NOMO-1 treated with DMSO at 0.1 percent for 48 hours (cell line): ENCODE results near the gene ANXA11.

Experiments used
- DNase-seq: peaks from one replicate; lab custom pipeline; 2025; ENCODE audit not compliant: unreplicated experiment; lab: John Stamatoyannopoulos, UW

ANXA11 gene

GRCh38 chr10:80188713-80189112 lies 16.6 kb downstream of the ANXA11 start:
- DNase-seq, result no peak

DNA sequence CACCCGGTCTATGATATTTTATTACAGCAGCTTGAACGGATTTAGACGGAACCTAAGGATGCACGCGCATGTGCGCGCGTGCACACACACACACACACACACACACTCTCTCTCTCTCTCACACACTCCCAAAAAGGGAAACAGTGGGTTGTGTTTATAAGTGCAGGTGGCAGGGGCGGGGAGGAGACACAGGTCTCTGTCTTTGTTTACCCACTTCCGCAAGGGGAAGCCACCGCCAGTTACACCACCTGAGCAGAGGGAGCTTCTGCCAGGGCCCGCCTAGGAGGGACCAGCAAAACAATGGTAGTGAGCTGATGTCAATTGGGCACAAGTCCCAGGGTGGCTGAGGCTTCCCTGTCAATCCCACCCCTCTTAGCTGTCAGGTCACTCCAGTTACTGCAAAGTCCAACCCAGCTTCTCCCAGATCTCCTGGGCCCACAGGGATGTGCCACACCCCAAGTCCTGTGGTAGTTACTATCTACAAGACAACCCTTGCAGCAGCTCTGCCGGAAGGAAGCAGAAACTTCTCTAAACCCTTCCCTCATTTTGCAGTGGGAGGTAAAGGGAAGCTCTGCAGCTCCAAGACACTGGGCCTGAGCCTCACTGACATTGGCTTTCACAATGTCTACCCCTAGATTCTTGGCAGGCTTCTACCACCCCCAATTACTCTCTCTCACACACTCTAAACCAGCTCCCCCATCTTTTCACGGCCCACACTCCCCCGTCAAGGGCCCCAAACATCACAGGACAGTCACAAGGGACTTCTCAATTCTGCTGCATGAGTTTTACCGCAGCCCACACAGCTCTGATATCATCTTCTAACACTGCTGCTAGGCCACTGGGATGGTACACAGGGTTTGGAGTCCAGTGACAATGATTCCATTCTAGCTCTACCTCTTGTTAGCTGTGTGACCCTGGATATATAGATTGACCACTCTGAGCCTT lies 17.6 kb downstream of the ANXA11 start:
- DNase-seq, result peak; percentile 81

DNA sequence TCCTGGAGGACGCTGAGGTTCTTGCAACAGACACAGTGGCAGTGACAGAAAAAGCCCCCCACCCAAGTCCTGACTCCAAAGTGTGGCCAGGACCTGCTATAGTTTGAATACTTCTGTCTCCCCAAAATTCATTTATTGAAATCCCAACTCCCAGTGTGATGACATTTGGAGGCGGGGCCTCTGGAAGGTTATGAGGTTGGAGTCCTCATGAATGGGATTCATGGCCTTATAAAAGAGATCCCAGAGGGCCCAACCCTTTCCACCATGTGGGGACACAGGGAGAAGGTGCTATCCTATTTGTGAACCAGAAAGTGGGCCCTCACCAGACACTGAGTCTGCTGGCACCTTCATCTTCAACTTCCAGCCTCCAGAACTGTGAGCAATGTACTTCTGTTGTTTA lies 18.3 kb downstream of the ANXA11 start:
- DNase-seq, result no peak

DNA sequence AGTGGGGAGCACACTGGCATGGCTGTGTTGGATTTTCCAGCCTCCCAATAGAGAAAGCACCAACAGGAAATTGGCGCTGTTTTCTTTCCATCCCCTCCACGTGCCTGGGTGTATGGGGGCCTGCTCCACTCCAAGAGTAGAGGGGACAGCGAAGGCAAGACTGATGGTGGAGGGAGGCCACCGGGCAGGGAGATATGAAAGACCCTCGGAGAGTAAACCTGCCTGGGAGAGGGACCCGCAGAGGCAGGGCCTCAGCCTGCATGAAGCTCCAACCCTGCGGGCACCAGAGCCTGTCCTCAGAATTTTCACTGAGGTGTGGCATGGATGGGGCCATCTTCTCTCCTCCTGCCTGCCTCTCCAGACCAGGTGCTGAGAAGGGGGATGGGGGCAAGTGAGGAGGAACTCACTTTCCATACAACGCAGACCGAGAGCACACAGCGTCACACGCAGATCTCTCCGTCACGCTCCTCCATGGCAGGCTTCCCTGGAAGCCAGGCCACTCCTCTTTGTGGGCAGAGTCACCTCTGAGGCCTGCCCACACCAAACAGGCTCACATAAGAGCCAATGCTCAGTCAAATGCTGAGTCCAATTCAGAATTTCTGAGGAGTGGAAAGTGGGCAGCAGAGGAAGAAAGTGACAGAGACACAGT lies 18.8 kb downstream of the ANXA11 start:
- DNase-seq, result no peak

GRCh38 chr10:80185578-80186299 lies 19.6 kb downstream of the ANXA11 start:
- DNase-seq, result no peak

DNA sequence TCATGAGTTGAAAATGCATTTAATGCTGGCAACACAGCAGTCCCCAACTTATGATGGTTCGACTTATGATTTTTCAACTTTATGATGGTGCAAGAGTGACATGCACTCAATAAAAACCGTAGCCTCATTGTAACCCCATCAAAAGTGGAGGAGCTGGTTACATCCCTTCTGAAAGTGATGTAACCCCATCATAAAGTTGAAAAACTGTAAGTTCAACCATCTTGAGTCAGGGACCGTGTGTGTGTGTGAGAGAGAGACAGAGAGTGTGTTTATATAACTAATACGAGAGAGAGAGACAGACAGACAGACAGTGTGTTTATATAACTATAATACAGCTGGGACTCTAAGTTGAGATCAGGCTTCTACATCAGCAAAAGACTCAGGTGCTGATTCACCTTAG lies 21.0 kb downstream of the ANXA11 start:
- DNase-seq, result no peak

GRCh38 chr10:80183436-80183835 lies 21.9 kb downstream of the ANXA11 start:
- DNase-seq, result no peak

GRCh38 chr10:80182986-80183385 lies 22.4 kb downstream of the ANXA11 start:
- no peak for DNase-seq

GRCh38 chr10:80177781-80178636 lies 27.3 kb downstream of the ANXA11 start:
- no peak for DNase-seq

GRCh38 chr10:80176526-80176925 lies 28.8 kb downstream of the ANXA11 start:
- no peak for DNase-seq

- DNase-seq, result no peak
Observed at GRCh38 chr10:80174641-80175395, 30.5 kb downstream of the ANXA11 start.

DNA sequence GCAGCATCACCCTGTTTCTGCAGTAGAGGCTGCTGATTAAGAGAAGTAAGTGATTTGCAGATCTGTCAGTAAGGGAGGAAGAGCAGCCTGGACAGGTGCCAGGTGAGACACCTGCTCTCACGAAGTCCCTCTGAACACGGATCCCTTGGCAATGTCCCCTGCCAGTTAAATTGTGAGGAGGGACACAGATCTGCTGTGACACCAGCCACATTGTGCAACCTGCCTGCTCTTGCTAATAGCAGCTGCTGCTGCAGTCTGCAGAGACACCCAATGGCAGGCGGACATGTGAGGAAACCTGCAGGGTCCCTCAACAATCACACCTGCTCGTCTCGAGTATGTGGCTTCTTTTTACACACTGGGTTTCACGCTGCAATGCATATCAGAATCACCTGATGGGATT lies 31.9 kb downstream of the ANXA11 start:
- DNase-seq, result no peak

GRCh38 chr10:80172896-80173295 lies 32.4 kb downstream of the ANXA11 start:
- DNase-seq, result no peak

DNA sequence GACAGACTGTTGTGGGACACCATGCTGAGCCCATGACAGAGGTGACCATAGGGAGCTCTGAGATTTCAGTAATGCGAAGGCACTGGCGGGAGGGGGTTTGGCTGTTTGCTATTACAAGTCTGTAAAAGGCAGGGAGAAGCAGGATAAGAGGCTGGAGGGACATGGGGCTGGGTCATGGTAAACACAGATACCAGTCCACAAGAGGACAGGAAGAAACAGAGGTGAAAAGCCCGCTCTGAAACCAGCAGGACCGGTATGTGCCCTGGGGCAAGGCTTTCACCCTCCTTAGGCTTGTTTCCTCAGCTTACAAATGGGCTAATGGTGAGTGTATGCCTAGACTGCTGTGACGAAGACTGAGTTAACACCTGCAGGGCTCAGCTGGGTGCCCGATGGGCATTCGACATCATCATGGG lies 34.1 kb downstream of the ANXA11 start:
- DNase-seq, result no peak

DNA sequence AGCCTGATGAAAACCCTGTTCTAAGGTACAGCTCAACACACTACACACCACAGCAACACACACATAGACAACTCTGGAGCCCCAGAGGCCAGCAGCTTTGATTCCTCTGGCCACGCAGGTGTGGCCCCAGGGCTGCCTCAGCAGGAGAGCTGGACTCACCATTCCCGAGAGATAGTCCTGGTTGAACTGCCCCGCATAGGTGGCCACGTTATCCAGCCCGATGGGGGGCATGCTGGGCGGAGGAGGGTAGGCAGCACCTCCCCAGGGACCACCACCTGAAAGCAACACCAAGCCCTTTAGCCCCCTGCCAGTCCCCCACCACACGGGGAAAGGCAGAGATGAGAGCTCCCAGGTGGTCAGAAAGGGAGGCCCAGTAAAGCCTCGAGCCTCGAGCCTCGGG lies 34.7 kb downstream of the ANXA11 start:
- DNase-seq, result no peak

- no peak for DNase-seq
Observed at GRCh38 chr10:80170026-80170425, 35.3 kb downstream of the ANXA11 start.

GRCh38 chr10:80168679-80169380 lies 36.5 kb downstream of the ANXA11 start:
- DNase-seq, result no peak

DNA sequence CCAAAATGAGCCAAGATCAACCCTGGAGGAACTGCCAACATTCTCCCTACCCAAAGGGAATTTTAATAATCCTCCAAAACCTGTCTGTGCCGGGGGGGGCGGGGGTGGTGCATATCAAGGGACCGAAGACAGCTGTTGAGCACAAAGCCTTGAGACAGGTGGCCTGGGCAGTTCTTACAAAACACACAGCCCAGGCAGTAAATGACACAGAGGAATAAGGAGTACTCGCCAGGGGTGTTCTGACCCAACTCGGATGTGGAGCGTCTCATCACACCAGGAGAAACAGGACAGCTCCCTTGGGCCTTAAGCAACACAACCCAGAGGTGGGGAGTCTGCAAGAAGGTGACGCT lies 37.2 kb downstream of the ANXA11 start:
- no peak for DNase-seq

GRCh38 chr10:80167471-80168161 lies 37.7 kb downstream of the ANXA11 start:
- DNase-seq, result no peak
